GM12892 (cell line): ENCODE data around the gene DNAJC7.

Experiments used
- POLR2A ChIP-seq: IDR thresholded peaks from 2 replicates; pipeline ENCODE4 v1.6.1; 2011; ENCODE audit warnings: low read depth, low read length, control low read depth
- POLR2AphosphoS5 ChIP-seq: IDR thresholded peaks from 2 replicates; pipeline ENCODE4 v1.6.1; 2011; ENCODE audit warnings: low read depth, low read length, control low read depth
- TAF1 ChIP-seq: IDR thresholded peaks from 2 replicates; pipeline ENCODE4 v1.6.1; 2011; ENCODE audit warnings: low read depth, mild to moderate bottlenecking, control low read depth, low read length, borderline replicate concordance

DNA sequence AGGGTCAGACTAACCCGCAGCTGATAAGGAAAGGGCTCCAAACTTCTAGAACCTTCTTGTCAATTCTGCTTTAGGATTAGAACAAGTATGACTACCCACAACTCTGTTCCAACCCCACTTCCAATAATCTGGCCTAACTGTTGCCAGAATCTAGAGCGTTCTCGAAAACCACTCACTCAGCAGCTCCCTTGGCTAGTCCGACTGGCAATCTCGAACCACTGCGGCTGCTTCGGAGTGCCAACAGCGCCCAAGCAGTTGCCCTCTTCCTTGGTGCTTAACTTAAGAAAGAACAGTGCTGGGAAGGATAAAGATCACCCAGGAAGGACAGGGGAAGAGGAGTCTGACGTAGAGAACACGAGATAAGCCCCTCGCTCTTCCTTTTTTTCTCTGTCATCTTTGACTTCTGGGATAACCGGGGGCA lies 818 bp downstream of the DNAJC7 start:
- TF ChIP-seq POLR2AphosphoS5 (no peak), POLR2A (no peak), TAF1 (no peak)
